Measurements from ENCODE around the gene WDR90. TPM values are rescaled to one million over a fixed set of nuclear protein-coding genes. Genes with fewer than 3 reads are reported as not detected.

Gene WDR90
- total and polyA plus RNA-seq, 2 of the 13 experiments (the other 11 are each of a cell fraction or from before 2014, with no cell fraction given) = 14.9 to 28.9 TPM

- no peak for TF ChIP-seq RELA (CRISPR knock-in tag; IDR thresholded peaks at IDR 0.05)
- TF ChIP-seq TRAFD1 (CRISPR knock-in tag; IDR thresholded peaks at IDR 0.05; ENCODE audit: borderline replicate concordance) = no peak
- no peak; the same call in 1 of the 2 replicates for TF ChIP-seq ZNF788 (CRISPR knock-in tag; IDR thresholded peaks at IDR 0.05; ENCODE audit: borderline replicate concordance)
- no peak for TF ChIP-seq ZNF746 (CRISPR knock-in tag; IDR thresholded peaks at IDR 0.05)
- TF ChIP-seq ZNF260 (CRISPR knock-in tag; IDR thresholded peaks at IDR 0.05; ENCODE audit: borderline replicate concordance, low read depth) = no peak
- TF ChIP-seq ADNP (CRISPR knock-in tag; IDR thresholded peaks at IDR 0.05) = no peak
- TF ChIP-seq PHF20 (CRISPR knock-in tag; IDR thresholded peaks at IDR 0.05) = no peak
- no peak for TF ChIP-seq POLR2AphosphoS5 (IDR thresholded peaks at IDR 0.05; ENCODE audit: low read depth, low read length)
- no peak for TF ChIP-seq ZNF639 (CRISPR knock-in tag; conservative IDR thresholded peaks at IDR 0.05)
- TF ChIP-seq, protein P1, sequence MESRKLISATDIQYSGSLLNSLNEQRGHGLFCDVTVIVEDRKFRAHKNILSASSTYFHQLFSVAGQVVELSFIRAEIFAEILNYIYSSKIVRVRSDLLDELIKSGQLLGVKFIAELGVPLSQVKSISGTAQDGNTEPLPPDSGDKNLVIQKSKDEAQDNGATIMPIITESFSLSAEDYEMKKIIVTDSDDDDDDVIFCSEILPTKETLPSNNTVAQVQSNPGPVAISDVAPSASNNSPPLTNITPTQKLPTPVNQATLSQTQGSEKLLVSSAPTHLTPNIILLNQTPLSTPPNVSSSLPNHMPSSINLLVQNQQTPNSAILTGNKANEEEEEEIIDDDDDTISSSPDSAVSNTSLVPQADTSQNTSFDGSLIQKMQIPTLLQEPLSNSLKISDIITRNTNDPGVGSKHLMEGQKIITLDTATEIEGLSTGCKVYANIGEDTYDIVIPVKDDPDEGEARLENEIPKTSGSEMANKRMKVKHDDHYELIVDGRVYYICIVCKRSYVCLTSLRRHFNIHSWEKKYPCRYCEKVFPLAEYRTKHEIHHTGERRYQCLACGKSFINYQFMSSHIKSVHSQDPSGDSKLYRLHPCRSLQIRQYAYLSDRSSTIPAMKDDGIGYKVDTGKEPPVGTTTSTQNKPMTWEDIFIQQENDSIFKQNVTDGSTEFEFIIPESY (CRISPR knock-in tag; IDR thresholded peaks at IDR 0.05) = no peak
- no peak; the same call in 1 of the 2 replicates for TF ChIP-seq TARDBP (CRISPR knock-in tag; IDR thresholded peaks at IDR 0.05)
- no peak for TF ChIP-seq SOX6 (IDR thresholded peaks at IDR 0.05)
- peak; percentile 65 for TF ChIP-seq SOX6 (CRISPR knock-in tag; IDR thresholded peaks at IDR 0.05)
- TF ChIP-seq, protein P2, sequence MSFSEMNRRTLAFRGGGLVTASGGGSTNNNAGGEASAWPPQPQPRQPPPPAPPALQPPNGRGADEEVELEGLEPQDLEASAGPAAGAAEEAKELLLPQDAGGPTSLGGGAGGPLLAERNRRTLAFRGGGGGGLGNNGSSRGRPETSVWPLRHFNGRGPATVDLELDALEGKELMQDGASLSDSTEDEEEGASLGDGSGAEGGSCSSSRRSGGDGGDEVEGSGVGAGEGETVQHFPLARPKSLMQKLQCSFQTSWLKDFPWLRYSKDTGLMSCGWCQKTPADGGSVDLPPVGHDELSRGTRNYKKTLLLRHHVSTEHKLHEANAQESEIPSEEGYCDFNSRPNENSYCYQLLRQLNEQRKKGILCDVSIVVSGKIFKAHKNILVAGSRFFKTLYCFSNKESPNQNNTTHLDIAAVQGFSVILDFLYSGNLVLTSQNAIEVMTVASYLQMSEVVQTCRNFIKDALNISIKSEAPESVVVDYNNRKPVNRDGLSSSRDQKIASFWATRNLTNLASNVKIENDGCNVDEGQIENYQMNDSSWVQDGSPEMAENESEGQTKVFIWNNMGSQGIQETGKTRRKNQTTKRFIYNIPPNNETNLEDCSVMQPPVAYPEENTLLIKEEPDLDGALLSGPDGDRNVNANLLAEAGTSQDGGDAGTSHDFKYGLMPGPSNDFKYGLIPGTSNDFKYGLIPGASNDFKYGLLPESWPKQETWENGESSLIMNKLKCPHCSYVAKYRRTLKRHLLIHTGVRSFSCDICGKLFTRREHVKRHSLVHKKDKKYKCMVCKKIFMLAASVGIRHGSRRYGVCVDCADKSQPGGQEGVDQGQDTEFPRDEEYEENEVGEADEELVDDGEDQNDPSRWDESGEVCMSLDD (CRISPR knock-in tag; IDR thresholded peaks at IDR 0.05; ENCODE audit: borderline replicate concordance) = no peak
- TF ChIP-seq ZNF101 (CRISPR knock-in tag; IDR thresholded peaks at IDR 0.05; ENCODE audit: borderline replicate concordance, low read depth) = peak; percentile 39; the same call in 1 of the 2 replicates
- no peak for TF ChIP-seq JDP2 (CRISPR knock-in tag; IDR thresholded peaks at IDR 0.05; ENCODE audit: borderline replicate concordance)
- no peak for TF ChIP-seq ATM (IDR thresholded peaks at IDR 0.05; ENCODE audit: borderline replicate concordance)
- TF ChIP-seq ZNF17 (CRISPR knock-in tag; IDR thresholded peaks at IDR 0.05) = no peak
Observed at GRCh38 chr16:630249-630814, 18.8 kb upstream of the WDR90 start (continued).
